GM21529 (cell line): ENCODE data around the gene EFCAB5.
"Not testable (repeated sequence)": the region's sequence is repeated elsewhere in the genome, so short reads cannot be mapped to it uniquely, and the experiment has no call there.

Experiments
- ATAC-seq: cut with Tn5 transposase; IDR thresholded peaks from one replicate; pipeline ENCODE4 v1.9.1; 2021; ENCODE audit not compliant: unreplicated experiment

EFCAB5 gene

DNA sequence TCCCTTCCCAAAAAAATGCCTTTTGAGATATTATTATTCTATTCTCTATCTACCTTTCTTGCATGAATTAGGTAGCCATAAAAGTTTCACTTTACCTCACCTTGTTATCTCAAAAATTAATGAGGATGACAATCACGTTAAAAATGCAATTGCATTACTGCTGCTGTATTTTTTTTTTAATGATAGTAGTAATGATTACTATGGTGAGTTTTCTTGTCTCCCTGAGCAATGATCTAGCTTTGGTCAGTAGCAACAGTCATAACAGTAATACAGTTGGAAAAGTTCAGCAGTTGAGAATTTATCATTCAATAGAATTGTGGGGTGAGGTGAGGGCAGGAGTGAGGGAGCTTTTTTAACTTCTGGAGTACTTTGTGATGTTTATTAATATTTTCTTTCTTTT is at the start of gene EFCAB5:
TSS of gene EFCAB5 (plus strand) at position 301 of the 400 bp plus-strand sequence. CDS start 163 bp downstream, outside the sequence.
- ATAC-seq = no peak

DNA sequence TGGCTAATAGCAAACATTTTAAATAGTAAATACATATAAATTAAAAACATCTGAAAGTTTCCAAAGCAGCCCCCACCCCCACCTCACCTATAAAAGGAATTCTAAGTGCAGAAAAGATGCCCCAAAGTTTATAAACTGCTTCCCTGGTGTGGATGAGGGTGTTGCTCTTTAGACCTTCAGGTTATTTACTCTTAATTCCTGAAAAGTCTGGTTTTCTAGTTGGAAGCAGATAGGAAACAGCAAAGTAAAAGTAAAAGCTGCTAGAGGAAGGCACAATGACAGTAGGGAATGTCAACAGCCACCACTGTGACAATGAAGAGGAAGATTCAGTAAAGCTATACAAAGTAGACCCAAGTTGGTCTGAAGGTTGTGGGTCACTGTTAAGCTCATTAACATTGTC is 49.2 kb upstream of the EFCAB5 start:
- no peak for ATAC-seq

DNA sequence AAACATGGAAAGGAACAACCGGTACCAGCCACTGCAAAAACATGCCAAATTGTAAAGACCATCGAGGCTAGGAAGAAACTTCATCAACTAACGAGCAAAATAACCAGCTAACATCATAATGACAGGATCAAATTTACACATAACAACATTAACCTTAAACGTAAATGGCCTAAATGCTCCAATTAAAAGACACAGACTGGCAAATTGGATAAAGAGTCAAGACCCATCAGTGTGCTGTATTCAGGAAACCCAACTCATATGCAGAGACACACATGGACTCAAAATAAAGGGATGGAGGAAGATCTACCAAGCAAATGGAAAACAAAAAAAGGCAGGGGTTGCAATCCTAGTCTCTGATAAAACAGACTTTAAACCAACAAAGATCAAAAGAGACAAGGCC is 44.3 kb upstream of the EFCAB5 start:
- not testable (repeated sequence) for ATAC-seq

DNA sequence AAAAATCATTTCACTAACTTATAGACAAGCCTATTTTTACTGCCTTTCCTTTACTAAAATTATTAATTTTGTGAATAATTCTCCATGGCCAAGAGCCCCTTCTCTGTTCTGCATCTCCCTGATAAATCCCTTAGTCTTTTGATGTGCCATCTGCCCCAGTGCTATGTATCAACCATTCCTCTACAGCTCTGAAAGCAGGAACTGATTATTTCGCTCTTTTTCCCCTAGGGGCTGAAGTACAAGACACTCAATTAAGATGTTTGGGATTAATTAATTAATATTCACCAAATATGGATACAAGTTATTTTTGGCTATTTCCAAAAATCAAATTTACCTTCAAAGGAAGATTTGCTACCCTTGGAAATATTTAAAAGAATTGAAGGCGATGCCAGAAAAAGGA is 38.0 kb upstream of the EFCAB5 start:
- no peak for ATAC-seq

DNA sequence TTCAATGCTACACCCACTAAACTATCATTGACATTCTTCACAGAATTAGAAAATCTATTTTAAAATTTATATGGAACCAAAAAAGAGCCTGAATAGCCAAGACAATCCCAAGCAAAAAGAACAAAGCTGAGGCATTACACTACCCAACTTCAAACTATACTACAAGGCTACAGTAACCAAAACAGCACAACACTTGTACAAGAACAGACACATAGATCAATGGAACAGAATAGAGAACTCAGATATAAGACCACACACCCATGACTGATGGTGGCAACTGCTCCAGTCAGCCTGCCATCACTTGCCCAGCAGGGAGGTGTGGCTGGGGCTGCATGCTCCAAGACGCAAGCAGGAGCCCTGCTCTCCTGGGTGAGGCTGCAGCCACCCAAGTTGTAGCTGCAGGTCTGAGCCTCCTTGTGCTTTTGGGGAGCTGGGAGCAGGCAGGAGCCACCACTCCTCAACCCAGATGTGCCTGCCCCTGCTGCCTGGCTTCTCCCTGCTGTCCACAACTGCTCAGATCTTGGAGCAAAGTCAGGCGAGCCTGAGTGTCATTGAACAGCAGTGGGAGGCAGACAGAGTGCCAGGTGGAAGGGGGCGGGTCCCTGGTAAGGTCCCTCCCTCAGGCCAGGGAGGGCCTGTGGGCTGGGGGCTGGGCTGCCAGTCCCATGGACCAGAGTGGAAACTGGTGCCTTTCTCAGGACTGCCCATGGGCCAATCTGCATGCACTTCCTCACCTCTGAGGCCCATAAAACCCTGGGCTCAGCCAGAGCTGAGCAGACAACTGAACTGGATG is 36.2 kb upstream of the EFCAB5 start:
- ATAC-seq = no peak

DNA sequence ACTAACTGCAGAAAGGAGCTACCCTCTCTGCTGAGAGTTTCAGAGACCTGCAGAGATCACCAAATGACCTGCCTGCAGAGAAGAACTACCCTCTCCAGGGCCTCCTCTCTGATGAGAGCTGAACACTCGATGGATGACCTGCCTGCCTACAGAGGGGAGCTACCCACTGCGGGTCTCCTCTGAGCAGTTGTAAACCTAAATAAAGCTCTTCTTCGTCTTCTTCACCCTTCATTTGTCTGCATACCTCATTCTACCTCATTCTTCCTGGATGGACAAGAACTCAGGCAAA is 35.6 kb upstream of the EFCAB5 start:
- ATAC-seq = no peak

DNA sequence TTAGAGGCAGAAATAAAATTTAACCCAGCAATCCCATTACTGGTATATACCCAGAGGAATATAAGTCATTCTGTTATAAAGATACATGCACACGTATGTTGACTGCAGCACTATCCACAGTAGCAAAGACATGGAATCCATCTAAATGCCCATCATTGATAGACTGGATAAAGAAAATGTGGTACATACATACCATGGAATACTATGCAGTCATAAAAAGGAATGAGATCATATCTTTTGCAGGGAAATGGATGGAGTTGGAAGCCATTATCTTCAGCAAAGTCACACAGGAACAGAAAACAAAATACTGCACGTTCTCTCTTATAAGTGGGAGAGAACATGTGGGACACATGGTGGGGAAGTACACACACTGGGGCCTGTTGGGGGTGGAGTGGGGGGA is 34.5 kb upstream of the EFCAB5 start:
- no peak for ATAC-seq

DNA sequence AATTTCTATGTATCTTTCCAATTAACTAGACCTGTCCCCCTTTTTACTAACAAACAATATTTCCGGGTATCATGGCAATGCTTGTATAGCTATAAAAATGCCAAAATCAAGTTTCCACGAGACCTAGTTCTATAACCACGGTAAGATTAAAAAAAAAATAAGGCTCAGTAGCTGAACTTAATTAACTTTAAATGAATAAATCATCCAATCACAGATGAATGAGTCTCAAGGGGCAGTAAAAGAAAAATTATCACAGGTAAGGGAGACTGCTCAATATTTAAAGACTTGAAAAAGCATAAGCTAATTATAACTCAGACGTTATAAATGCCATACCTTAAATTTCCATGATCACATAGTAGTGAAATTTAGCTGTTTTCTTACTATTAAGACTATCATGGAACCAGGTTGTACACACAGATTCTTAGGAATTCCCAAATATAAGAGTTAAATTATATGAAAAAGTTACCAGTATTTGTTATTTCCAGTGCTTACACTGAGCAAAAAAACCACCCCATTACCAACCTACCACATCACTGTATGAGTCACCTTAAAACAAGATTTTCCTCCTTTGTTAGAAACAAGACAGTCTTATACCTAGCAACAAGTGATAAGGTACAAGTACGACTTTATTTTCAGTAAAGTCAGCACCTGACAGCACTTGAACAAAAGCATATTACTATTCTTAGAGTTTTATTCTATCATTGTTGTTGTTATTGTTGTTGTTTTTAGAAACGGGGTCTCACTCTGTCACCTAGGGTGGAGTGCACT is 32.0 kb upstream of the EFCAB5 start:
- ATAC-seq = no peak

DNA sequence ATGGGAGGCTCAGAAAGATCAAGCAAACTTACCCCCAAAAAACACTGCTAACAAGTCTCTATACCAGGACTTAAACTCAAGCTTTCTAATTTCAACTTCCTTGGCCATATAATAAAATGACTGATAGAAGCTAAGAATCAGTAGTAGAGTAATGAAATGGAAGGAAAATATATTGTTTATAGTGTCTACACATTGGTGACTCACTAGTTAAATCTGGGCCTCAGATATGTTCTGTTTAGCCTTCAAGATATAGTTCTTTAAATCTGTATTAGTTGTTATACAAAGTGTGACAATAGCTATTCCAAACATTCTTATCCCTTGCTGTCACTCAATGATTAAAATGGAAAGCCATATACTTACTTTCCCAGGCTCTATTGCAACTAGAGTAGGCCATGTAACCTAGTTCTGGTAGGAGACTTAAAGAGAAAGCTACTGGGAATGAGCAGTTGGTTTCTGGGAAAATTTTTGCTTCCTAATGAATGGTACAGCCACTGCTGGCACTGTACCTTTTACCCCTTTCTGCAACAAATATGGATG is 29.7 kb upstream of the EFCAB5 start:
- no peak for ATAC-seq

DNA sequence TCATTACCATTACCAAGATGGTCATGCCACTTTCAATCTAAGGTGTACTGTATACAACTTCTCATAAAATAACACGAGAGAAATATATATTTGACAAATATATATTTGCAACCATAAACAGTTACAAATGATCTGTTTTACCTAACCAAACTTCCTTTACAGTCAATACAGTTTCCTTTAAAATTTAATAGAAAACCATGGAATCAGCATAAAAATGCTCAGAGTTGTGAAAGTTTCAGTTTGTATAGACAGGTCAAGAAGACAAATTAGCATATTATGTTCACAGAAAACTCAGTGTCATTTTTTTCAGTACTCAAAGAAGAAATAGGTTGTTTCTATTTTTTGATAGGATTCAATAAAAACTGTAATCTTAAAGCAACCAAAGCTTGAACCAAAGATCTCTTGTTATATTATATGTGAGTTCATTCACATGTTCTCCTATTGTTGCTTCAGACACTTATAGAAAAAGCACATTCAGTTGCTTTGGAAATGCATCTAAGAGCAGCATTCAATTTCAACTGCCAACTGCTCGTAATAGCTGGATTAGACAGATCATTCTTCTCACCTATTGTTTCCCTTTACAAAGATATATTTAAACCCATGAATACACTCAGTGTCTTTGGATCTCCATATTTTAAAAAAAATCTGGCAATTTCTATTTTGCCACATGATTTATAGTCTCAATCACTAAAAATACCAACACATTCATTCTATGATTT is 26.5 kb upstream of the EFCAB5 start:
- no peak for ATAC-seq

DNA sequence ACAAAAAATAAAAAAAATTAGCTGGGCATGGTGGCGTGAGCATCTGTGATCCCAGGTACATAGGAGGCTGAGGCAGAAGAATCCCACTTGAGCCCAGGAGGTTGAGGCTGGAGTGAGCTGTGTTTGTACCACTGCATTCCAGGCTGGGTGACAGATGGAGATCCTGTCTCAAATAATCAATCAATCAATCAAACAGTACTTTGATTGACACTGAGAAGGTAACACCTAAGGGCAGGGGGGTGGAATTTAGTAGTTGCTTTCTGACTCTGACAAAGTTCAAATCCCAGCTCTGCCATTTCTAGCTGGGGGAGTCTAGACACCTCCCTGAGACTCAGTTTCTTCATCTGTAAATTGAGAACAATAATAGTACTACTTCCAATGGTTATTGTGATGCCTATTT is 23.4 kb upstream of the EFCAB5 start:
- ATAC-seq = no peak

DNA sequence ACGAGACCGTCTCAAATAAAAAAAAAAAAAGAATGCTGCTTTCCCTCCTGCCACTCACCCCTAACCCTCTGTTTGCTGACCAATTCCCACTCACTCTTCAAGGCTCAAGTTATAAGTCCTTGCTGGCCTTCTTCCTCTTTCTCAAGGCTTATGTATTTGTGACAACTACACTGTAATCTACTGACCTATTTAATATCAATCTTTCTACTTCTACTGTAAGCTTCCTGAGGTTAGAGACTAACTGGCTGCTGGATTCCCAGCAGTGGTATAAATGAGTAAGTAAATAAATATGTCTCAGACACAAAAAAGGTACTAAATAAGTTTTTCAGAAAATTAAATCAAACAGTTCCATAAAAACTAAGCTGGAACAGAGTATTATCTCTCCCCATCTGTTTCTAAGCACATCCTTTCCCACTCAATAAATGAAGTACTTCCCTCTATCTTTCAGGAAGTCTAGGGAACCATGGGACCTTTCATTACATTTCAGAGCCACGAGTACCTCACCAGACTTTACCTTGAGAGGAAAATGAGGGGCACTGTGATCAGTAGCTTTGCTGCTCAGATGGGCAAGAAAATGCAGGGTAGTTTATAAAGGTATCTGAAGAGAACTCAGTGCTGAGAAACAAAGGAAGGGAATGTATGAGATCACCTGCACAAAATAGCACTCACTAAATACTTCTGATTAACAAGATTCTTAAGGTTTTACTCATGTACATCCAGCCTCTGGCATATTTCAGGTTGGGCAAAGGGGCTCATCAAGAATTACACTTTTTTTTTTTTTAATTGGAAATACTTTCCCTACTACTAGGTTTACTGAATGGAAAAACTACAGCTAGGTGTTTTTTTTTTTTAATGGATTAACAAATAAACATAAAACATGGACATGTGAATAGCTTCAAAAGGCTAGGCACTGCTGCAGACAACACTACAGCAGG is 22.2 kb upstream of the EFCAB5 start:
- ATAC-seq = no peak

DNA sequence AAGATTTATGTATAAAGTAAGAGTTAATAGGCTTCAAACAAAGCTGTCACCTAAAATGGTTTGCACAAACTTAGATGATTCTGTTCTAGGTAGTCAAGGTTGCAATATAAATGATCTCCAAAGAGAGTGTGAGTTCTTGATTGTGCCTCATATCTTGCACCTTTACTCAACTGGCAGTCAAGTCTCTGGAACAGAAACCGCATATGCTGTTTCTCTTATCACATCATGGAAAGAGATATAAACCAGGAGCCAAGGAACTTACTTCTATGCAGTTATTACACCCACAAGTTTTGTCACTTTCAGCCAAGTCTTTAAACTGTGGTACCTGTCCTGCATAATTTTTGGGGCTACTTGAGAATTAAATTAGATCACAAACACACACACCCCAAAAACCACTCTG is 16.6 kb upstream of the EFCAB5 start:
- no peak for ATAC-seq

DNA sequence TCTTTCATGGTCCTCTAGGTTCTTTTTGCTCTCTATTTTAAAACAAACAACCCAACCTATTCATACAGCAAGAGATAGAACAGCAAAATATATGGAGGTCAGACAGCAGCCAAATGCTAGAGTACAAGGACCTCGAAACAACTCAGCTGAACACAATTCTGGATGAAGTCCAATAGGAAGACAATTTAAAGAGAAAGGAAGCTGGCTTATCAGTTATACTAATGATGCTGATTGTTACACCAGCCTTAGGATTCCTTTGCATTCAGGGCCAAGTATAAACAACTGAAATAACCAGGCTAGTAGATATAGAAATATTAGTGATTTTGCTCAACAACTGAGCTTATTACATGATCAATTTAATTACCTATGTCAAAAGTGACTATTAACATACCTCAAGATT is 13.9 kb upstream of the EFCAB5 start:
- ATAC-seq = no peak

DNA sequence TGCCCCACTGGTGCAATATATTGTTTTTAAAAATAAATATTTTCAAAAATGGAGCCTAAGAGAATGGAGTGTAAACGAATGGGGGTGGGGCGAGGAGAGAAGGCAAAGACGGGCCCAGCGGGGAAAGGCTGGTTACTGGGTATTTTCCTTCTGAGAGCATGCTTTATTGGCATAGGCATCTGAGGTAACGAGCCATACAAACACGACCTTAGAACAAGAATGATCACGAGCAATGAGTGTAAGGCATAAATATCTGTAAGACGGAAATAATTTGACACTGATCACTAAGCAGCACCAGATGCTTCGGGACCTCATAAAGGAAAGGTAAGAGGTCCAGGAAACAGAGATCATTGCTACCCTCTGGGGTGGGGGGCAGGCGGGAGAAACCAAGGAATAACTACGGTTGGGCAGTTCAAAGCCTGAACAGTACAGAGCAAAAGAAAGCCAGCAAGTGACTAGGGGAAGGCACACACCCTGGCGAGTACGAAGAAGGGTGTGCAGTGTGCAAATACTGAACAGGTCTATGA is 12.4 kb upstream of the EFCAB5 start:
- no peak for ATAC-seq

DNA sequence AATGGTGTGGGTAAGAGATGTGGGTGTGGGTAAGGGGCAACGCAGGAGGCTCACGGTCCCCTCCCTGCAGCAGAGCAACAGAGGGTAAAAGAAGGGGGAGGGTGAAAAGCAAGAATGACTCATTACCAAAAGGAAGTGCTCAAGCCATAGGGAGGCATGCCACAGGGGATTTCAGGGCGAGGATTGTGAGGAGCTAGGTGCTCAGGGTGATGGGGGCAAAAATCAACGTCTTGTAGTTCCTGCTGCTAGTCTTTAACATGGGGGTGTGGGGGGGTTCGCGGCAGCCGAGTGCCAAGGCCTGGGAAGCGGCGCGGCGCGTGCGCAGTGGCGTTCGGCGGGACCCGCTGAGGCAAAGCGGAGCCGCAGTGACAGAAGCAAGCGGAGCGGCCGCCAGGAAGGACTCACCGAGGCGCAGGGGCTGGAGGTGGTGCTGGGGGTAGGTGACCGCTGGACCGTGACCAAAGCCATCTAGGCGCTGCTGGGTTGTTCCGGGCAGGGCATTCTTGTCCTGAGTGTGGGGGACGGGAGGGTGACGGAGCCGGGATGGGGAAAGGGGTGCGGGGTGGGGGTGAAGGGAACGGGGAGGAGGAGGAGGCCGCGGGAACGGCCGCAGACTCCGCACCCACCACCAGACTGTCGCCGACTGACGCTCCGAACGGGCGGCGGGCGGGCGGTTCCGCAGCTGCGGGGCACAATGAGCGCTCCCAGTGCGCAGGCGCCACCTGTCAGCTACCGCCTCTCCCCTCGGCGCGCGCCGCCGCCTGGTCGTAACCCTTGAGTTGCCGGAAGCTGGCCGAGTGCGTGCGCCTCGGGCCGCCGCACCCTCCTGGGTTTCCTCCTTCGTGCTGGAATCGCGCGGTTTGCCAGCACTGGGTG is 11.7 kb upstream of the EFCAB5 start, which contains the start of gene SSH2:
TSS of gene SSH2 (minus strand) at position 696 of the 876 bp plus-strand sequence. CDS start at position 468, 228 bp downstream.
- ATAC-seq = peak; percentile 55

DNA sequence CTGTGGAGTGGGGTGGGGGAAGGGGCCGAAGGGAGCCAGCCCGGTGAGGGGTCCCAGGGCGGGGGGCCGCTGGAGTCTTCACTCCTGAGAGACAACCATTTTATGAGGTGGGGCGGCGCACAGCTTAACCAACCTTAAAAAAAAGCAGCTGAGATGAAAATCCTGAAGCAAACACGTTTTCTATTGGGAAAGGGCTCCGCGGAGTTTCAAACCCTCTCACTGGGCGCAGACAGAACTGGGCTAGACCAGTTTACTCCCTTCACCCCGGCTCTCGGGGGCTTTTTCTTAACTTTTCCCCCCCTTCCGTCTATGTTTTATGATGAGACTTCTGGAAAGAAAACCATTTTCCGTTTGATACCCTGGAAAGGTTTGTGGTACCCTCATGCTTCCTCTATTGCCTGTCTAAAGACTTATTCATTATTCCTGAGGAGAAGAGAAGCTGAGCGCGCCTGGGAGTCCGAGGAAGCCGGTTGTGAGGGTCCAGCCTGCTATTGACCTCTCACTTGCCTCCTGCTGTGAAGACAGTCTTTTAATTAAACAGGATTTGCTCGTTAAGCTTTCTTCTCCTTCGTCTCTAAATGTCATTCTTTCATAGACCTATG is 10.9 kb upstream of the EFCAB5 start:
- ATAC-seq = peak; percentile 4

DNA sequence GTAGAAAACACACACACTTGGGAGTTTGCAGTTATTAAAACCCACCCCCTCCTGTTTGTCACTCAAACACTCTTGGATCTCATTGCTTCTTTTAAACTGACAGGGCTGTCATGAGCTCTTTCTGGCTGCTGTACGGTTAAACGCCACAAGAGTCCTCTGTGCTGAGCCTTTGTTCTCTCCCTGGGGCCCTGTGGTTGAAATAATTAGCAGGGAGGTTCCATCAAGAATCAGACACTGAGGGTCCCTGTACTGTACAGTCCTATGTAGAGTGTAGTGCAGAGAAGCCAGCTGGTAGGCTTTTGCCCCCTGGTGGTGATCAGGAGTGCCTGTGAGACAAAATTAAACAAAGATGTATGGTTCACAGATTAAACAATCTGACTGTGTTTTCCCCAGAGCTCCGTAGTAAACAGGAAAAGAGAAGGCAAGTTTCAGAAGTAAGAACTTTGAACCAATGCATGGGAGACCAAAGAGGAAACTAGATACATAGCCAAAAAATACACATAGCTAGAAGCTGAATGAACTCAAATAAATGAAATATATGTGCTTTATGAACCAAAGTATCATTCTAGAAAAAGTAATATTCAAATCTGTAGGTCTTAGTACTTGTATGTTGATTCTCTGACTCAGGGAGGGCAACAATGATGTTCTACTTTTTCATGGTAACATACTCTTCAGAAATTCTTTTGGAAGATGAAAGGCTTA is 10.1 kb upstream of the EFCAB5 start:
- ATAC-seq = peak; percentile 65
